Measurements from ENCODE around the gene STK38. TPM values are rescaled to one million over a fixed set of nuclear protein-coding genes. Genes with fewer than 3 reads are reported as not detected.
A peak's percentile ranks its signal among the peaks of the same experiment; 100 is the strongest.

The STK38 gene
- total RNA-seq, 1 donor from 2014 or later, result 35.0 TPM

- intact Hi-C loops (cut with DNase I), result no loop called here
- no peaks in the 10 kb centered on the region for H3K4me1 ChIP-seq
- no peak for TF ChIP-seq CTCF (IDR thresholded peaks at IDR 0.05)
- DNase-seq (no peak), ATAC-seq (no peak)
- H3K27ac ChIP-seq, result no peak overlapping the region
- H3K27me3 ChIP-seq (ENCODE audit: low read depth), result no peaks in the 10 kb centered on the region
- H3K36me3 ChIP-seq, result peaks cover 67% of the 10 kb centered on the region
- H3K9me3 ChIP-seq, result no peaks in the 10 kb centered on the region
- H3K4me3 ChIP-seq, result no peak overlapping the region
Measured at GRCh38 chr6:36492092-36492491, 55.2 kb downstream of the STK38 start.

- intact Hi-C loops (cut with DNase I), result no loop called here
- H3K27me3 ChIP-seq (ENCODE audit: low read depth), result no peaks in the 10 kb centered on the region
- H3K4me3 ChIP-seq, result no peak overlapping the region
- TF ChIP-seq CTCF (IDR thresholded peaks at IDR 0.05), result no peak
- H3K27ac ChIP-seq, result no peak overlapping the region
- H3K4me1 ChIP-seq, result no peaks in the 10 kb centered on the region
- ATAC-seq, result no peak
- peaks cover 67% of the 10 kb centered on the region for H3K36me3 ChIP-seq
- H3K9me3 ChIP-seq, result no peaks in the 10 kb centered on the region
- DNase-seq, result no peak
Measured at GRCh38 chr6:36491378-36491965, 55.8 kb downstream of the STK38 start.

- H3K4me3 ChIP-seq, result no peak overlapping the region
- peaks cover 67% of the 10 kb centered on the region for H3K36me3 ChIP-seq
- no peak overlapping the region for H3K27ac ChIP-seq
- H3K27me3 ChIP-seq (ENCODE audit: low read depth), result no peaks in the 10 kb centered on the region
- no peaks in the 10 kb centered on the region for H3K4me1 ChIP-seq
- DNase-seq, result no peak
- TF ChIP-seq CTCF (IDR thresholded peaks at IDR 0.05), result no peak
- ATAC-seq, result peak in 1 of 2 donors; percentile 31
- H3K9me3 ChIP-seq, result no peaks in the 10 kb centered on the region
- intact Hi-C loops (cut with DNase I), result no loop called here
Measured at GRCh38 chr6:36489426-36489825, 57.9 kb downstream of the STK38 start.

GRCh38 chr6:36488221-36488620 lies 59.1 kb downstream of the STK38 start:
- Histone ChIP-seq H3K4me1 (no peaks in the 10 kb centered on the region), H3K27me3 (ENCODE audit: low read depth) (no peaks in the 10 kb centered on the region), H3K36me3 (peaks cover 66% of the 10 kb centered on the region), H3K9me3 (no peaks in the 10 kb centered on the region), H3K4me3 (no peak overlapping the region), H3K27ac (no peak overlapping the region)
- TF ChIP-seq CTCF (IDR thresholded peaks at IDR 0.05), result no peak
- ATAC-seq (no peak), DNase-seq (no peak)
- intact Hi-C loops (cut with DNase I), result no loop called here

GRCh38 chr6:36487698-36488097 lies 59.6 kb downstream of the STK38 start:
- Histone ChIP-seq H3K4me3 (no peak overlapping the region), H3K9me3 (no peaks in the 10 kb centered on the region), H3K36me3 (peaks cover 70% of the 10 kb centered on the region), H3K4me1 (no peaks in the 10 kb centered on the region), H3K27ac (no peak overlapping the region), H3K27me3 (ENCODE audit: low read depth) (no peaks in the 10 kb centered on the region)
- ATAC-seq (no peak), DNase-seq (no peak)
- intact Hi-C loops (cut with DNase I), result no loop called here
- no peak for TF ChIP-seq CTCF (IDR thresholded peaks at IDR 0.05)
